ENCODE results near the gene NOVA2. TPM values are rescaled to one million over a fixed set of nuclear protein-coding genes. Genes with fewer than 3 reads are reported as not detected.

Gene NOVA2
- total and polyA plus RNA-seq, 2 donors (not counting 3 experiments of a cell fraction or from before 2014, with no cell fraction given) = 5.6 to 34.2 TPM

DNA sequence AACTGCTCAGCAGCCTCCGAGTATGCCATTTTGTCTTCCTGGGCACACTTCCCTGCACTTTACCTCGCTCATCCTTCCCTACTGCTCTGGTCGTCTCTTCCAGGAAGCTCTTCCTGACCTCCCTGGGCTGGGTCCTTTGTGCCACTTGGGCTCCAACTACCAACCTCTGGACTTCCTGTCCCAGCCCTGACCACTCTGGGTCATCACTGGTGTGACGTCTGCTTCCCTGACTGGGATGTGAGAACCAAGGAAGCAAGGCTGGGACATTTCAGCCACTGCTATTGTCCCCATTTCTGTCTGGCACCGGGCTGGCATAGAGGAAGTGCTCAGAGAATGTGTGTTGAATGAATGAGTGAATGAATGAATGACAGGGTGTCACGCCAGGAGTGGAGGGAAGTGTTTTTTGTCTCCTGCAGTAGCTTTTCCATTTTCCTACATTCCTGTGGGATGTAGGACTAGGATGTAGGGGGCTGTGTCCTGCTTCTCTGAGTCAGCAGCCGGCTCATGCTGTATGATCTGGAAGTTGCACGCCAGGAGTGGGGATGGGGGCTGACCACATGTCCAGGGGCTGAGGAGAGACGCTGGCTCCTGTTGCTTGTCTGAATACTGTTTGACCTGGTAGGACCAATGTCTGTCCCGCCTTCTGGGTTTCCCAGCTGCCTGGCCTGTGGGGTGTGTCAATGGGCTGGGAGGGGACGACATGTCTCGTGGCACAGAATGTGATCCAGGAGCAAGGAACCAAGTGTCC lies 14.7 kb downstream of the NOVA2 start:
- H3K9ac ChIP-seq (replicated peaks; ENCODE audit: extremely low read depth, insufficient read depth, low read length) = no peak overlapping the region
- DNase-seq (ENCODE audit: low read depth, low spot score) (no peak), FAIRE-seq (peak; percentile 59)
- H3K9me1 ChIP-seq (replicated peaks; ENCODE audit: control insufficient read depth, extremely low read depth, insufficient read depth, low read length) = no peaks in the 10 kb centered on the region
- H3K4me3 ChIP-seq (replicated peaks in 1 of 3; ENCODE audit: insufficient read depth in 1 of 3, low read depth in 1 of 3, low read length in 3 of 3) = no peak overlapping the region
- ChIA-PET CTCF (interaction anchor here (1.0 to 1.3 kb wide), 2 partner anchors 14 to 58 kb away, joined by 3 read pairs; no protein-coding TSS in a partner anchor), POLR2A (no interaction called here)
- no TSS peak for BruUV-seq (replicated peaks)
- intact Hi-C loops (cut with micrococcal nuclease) = no loop called here
- no peaks in the 10 kb centered on the region for H3K9me3 ChIP-seq (replicated peaks; ENCODE audit: control insufficient read depth, insufficient read depth, low read length)
- dilution Hi-C loops (cut with MboI; ENCODE audit: extremely low pct_ligation_motif_present, low sequenced_read_pairs) = no loop called here
- H3K79me2 ChIP-seq (ENCODE audit: control insufficient read depth, insufficient read depth, low read length) = no peaks in the 10 kb centered on the region
- H3K27me3 ChIP-seq (ENCODE audit: control insufficient read depth in 2 of 2, insufficient read depth in 2 of 2, low read length in 2 of 2) = no peaks in the 10 kb centered on the region
- no peaks in the 10 kb centered on the region for H4K20me1 ChIP-seq (replicated peaks; ENCODE audit: control insufficient read depth, extremely low read depth, insufficient read depth, low read length)
- TF ChIP-seq EZH2 (IDR thresholded peaks at IDR 0.05; ENCODE audit: borderline replicate concordance, low read depth, low read length, severe bottlenecking) (no peak), POLR2AphosphoS5 (IDR thresholded peaks at IDR 0.05; ENCODE audit: insufficient read depth, low read depth, low read length) (peak; percentile 23), JUN (IDR thresholded peaks at IDR 0.05; ENCODE audit: borderline replicate concordance, insufficient read depth, insufficient read length, low read depth) (no peak), POLR2A (IDR thresholded peaks at IDR 0.05; ENCODE audit: low read depth, low read length) (no peak), FOS (IDR thresholded peaks at IDR 0.05; ENCODE audit: borderline replicate concordance, insufficient read depth, low read length) (peak; percentile 40), MYC (IDR thresholded peaks at IDR 0.05; ENCODE audit: low read depth, low read length) (no peak)
- TF ChIP-seq, protein P1, sequence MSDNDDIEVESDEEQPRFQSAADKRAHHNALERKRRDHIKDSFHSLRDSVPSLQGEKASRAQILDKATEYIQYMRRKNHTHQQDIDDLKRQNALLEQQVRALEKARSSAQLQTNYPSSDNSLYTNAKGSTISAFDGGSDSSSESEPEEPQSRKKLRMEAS (IDR thresholded peaks at IDR 0.05; ENCODE audit: insufficient read depth, insufficient read length) = no peak
- H3K4me1 ChIP-seq (ENCODE audit: control insufficient read depth, extremely low read depth, insufficient read depth, low read length) = peaks cover 36% of the 10 kb centered on the region
- H3K27ac ChIP-seq (ENCODE audit: insufficient read depth, low read depth, low read length) = peak overlapping the region; percentile 19
- peaks cover 0 to 8% of the 10 kb centered on the region in 2 experiments for H3K36me3 ChIP-seq (ENCODE audit: control insufficient read depth in 2 of 2, extremely low read depth in 1 of 2, insufficient read depth in 2 of 2, low read length in 2 of 2)
- H2AFZ ChIP-seq (ENCODE audit: low read depth, low read length) = peak overlapping the region; percentile 5
- no peak overlapping the region for H3K4me2 ChIP-seq (ENCODE audit: insufficient read depth, low read length)

GRCh38 chr19:45958320-45958719 lies 15.3 kb downstream of the NOVA2 start:
- H2AFZ ChIP-seq (ENCODE audit: low read depth, low read length) = no peak overlapping the region
- no peaks in the 10 kb centered on the region for H3K27me3 ChIP-seq (ENCODE audit: control insufficient read depth in 2 of 2, insufficient read depth in 2 of 2, low read length in 2 of 2)
- H3K4me3 ChIP-seq (replicated peaks in 1 of 3; ENCODE audit: insufficient read depth in 1 of 3, low read depth in 1 of 3, low read length in 3 of 3) = no peak overlapping the region
- TF ChIP-seq FOS (IDR thresholded peaks at IDR 0.05; ENCODE audit: borderline replicate concordance, insufficient read depth, low read length) (no peak), EZH2 (IDR thresholded peaks at IDR 0.05; ENCODE audit: borderline replicate concordance, low read depth, low read length, severe bottlenecking) (no peak), MYC (IDR thresholded peaks at IDR 0.05; ENCODE audit: low read depth, low read length) (no peak), GATA2 (IDR thresholded peaks at IDR 0.05; ENCODE audit: insufficient read depth, insufficient read length, low read depth, low read length) (no peak), POLR2AphosphoS5 (IDR thresholded peaks at IDR 0.05; ENCODE audit: insufficient read depth, low read depth, low read length) (no peak)
- TF ChIP-seq, protein P1 (IDR thresholded peaks at IDR 0.05; ENCODE audit: insufficient read depth, insufficient read length) = no peak
- intact Hi-C loops (cut with micrococcal nuclease) (no loop called here), dilution Hi-C loops (cut with MboI; ENCODE audit: extremely low pct_ligation_motif_present, low sequenced_read_pairs) (no loop called here)
- peak overlapping the region; percentile 19 for H3K27ac ChIP-seq (ENCODE audit: insufficient read depth, low read depth, low read length)
- H3K9me3 ChIP-seq (replicated peaks; ENCODE audit: control insufficient read depth, insufficient read depth, low read length) = no peaks in the 10 kb centered on the region
- no peak for DNase-seq (ENCODE audit: low read depth, low spot score)
- no peaks in the 10 kb centered on the region for H3K9me1 ChIP-seq (replicated peaks; ENCODE audit: control insufficient read depth, extremely low read depth, insufficient read depth, low read length)
- CTCF ChIA-PET = interaction anchor here (1.0 to 1.3 kb wide), 2 partner anchors 14 to 59 kb away, joined by 3 read pairs; no protein-coding TSS in a partner anchor
- H3K79me2 ChIP-seq (ENCODE audit: control insufficient read depth, insufficient read depth, low read length) = no peaks in the 10 kb centered on the region
- peaks cover 40% of the 10 kb centered on the region for H3K4me1 ChIP-seq (ENCODE audit: control insufficient read depth, extremely low read depth, insufficient read depth, low read length)
- POLR2A ChIA-PET = no interaction called here
- BruUV-seq (replicated peaks) = no TSS peak
- H3K9ac ChIP-seq (replicated peaks; ENCODE audit: extremely low read depth, insufficient read depth, low read length) = no peak overlapping the region
- H3K36me3 ChIP-seq (ENCODE audit: control insufficient read depth in 2 of 2, extremely low read depth in 1 of 2, insufficient read depth in 2 of 2, low read length in 2 of 2) = peaks cover 0 to 14% of the 10 kb centered on the region in 2 experiments
- FAIRE-seq = no peak
- no peak overlapping the region for H3K4me2 ChIP-seq (ENCODE audit: insufficient read depth, low read length)
- H4K20me1 ChIP-seq (replicated peaks; ENCODE audit: control insufficient read depth, extremely low read depth, insufficient read depth, low read length) = no peaks in the 10 kb centered on the region
